ENCODE data around the gene SCN3B.

GRCh38 chr11:123683428-123684170 lies 29.2 kb upstream of the SCN3B start:
- TF ChIP-seq CTCF (IDR thresholded peaks at IDR 0.05) (no peak), POLR2A (IDR thresholded peaks at IDR 0.05) (no peak), POLR2AphosphoS5 (IDR thresholded peaks at IDR 0.05) (no peak)

Data from stomach (tissue), 4 donors.